Stomach (tissue), 4 donors: ENCODE measurements around the gene MSGN1.

Experiments used
- EP300 ChIP-seq: sonication (generic); formaldehyde crosslinking; IDR thresholded peaks from one replicate; pipeline ENCODE4 v1.6.1; 2017; ENCODE audit warnings: antibody characterized with exemption
- POLR2A ChIP-seq, 4 donors: fragments of 450-650 bp; IDR thresholded peaks; one replicate each; pipeline ENCODE4 v1.6.1; 2016; ENCODE audit warnings: antibody characterized with exemption in 4 of 4, control low read depth in 2 of 4, mild to moderate bottlenecking in 1 of 4, moderate library complexity in 1 of 4
- POLR2AphosphoS5 ChIP-seq, 3 donors: sonication (generic); formaldehyde crosslinking; IDR thresholded peaks; one replicate each; pipeline ENCODE4 v1.6.1; 2016; ENCODE audit warnings: antibody characterized with exemption in 3 of 3
- TF ChIP-seq, protein P1 (sequence below), 7 experiments: fragments of 450-650 bp in 4 of 7; fragments of 200-600 bp in 3 of 7; sonication (generic) in 3 of 7; IDR thresholded peaks; one replicate each; pipeline ENCODE4 v1.5.1; 2016 to 2019; ENCODE audit warnings: antibody characterized with exemption in 7 of 7, control low read depth in 2 of 7, mild to moderate bottlenecking in 1 of 7

DNA sequence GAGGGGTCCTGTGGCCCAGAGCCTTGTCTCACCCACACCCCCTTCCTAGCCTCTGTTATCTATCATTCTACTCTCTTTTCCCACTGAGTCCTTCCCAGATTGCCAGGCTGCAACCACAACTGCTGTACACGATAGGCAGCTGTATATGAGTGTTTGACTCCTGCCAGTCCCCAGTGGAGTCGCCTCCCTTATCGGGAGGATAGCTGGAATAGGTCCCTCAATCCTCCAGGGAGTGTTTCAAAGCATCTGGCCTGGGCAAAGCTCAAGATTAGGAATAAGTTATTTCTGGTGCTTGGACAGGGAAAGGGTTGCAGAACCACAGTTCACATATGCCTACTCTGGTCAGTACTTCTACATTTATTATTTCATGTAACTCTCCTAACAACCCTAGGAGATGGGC lies 4.8 kb downstream of the MSGN1 start:
- TF ChIP-seq, protein P1, sequence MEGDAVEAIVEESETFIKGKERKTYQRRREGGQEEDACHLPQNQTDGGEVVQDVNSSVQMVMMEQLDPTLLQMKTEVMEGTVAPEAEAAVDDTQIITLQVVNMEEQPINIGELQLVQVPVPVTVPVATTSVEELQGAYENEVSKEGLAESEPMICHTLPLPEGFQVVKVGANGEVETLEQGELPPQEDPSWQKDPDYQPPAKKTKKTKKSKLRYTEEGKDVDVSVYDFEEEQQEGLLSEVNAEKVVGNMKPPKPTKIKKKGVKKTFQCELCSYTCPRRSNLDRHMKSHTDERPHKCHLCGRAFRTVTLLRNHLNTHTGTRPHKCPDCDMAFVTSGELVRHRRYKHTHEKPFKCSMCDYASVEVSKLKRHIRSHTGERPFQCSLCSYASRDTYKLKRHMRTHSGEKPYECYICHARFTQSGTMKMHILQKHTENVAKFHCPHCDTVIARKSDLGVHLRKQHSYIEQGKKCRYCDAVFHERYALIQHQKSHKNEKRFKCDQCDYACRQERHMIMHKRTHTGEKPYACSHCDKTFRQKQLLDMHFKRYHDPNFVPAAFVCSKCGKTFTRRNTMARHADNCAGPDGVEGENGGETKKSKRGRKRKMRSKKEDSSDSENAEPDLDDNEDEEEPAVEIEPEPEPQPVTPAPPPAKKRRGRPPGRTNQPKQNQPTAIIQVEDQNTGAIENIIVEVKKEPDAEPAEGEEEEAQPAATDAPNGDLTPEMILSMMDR (IDR thresholded peaks at IDR 0.05) = no peak
- TF ChIP-seq EP300 (no peak), POLR2A (IDR thresholded peaks at IDR 0.05) (no peak), POLR2AphosphoS5 (IDR thresholded peaks at IDR 0.05) (no peak)
